ENCODE measurements around the gene TBC1D17. TPM values are rescaled to one million over a fixed set of nuclear protein-coding genes. Genes with fewer than 3 reads are reported as not detected.

Gene TBC1D17
- total and polyA plus RNA-seq, 2 of the 13 experiments (the other 11 are each of a cell fraction or from before 2014, with no cell fraction given): 9.7 to 16.9 TPM

DNA sequence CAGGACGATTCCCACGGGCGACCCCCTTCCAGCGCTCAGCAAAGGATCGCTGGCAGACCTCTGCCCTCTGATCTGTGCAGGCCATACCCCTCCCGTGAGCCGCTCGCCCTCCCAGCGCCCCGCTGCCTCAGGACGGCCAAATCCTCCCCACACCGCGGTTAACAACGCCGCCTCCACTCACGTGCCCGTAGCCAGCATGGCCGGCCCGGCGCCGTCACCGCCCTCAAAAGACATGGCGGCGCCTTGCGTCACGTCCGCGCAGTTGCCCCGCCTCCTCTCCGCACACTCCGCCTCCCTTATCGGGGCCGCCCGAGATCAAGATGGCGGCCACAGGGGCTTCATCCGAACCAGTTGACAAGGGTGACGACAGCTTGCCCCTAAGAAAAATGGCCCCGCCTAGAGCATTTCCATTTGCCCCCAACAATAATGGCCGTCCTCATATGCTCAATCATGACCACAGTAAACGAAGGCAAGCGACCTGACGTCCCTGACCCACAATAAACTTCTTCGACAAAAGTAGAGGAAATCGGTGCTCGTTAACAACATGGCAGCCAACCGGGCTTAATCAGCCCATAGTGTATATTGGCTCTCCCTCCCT lies 981 bp upstream of the TBC1D17 start (continued):
- TF ChIP-seq, protein P1, sequence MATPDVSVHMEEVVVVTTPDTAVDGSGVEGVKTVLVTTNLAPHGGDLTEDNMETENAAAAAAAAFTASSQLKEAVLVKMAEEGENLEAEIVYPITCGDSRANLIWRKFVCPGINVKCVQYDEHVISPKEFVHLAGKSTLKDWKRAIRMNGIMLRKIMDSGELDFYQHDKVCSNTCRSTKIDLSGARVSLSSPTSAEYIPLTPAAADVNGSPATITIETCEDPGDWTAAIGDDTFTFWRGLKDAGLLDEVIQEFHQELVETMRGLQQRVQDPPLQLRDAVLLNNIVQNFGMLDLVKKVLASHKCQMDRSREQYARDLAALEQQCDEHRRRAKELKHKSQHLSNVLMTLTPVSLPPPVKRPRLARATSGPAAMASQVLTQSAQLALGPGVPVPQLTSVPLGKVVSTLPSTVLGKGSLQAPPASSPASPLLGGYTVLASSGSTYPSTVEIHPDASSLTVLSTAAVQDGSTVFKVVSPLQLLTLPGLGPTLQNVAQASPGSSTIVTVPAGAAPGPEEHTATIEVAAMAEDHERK (CRISPR knock-in tag; IDR thresholded peaks at IDR 0.05; ENCODE audit: low read depth): peak; percentile 72
- TF ChIP-seq ZNF264 (CRISPR knock-in tag; IDR thresholded peaks at IDR 0.05): no peak
- TF ChIP-seq TARDBP (CRISPR knock-in tag; IDR thresholded peaks at IDR 0.05): peak; percentile 67
- TF ChIP-seq CHD4 (IDR thresholded peaks at IDR 0.05; ENCODE audit: borderline replicate concordance, low read length): no peak
- no peak for TF ChIP-seq ZNF260 (CRISPR knock-in tag; IDR thresholded peaks at IDR 0.05; ENCODE audit: borderline replicate concordance, low read depth)
- TF ChIP-seq, protein P2, sequence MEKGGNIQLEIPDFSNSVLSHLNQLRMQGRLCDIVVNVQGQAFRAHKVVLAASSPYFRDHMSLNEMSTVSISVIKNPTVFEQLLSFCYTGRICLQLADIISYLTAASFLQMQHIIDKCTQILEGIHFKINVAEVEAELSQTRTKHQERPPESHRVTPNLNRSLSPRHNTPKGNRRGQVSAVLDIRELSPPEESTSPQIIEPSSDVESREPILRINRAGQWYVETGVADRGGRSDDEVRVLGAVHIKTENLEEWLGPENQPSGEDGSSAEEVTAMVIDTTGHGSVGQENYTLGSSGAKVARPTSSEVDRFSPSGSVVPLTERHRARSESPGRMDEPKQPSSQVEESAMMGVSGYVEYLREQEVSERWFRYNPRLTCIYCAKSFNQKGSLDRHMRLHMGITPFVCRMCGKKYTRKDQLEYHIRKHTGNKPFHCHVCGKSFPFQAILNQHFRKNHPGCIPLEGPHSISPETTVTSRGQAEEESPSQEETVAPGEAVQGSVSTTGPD (CRISPR knock-in tag; IDR thresholded peaks at IDR 0.05): no peak
- TF ChIP-seq ZFAT (CRISPR knock-in tag; conservative IDR thresholded peaks at IDR 0.05): no peak
- peak; percentile 61 for TF ChIP-seq PHF20 (CRISPR knock-in tag; IDR thresholded peaks at IDR 0.05)
- no peak for TF ChIP-seq HNRNPUL1 (IDR thresholded peaks at IDR 0.05; ENCODE audit: low read depth, low read length)
- no peak for TF ChIP-seq CBX5 (CRISPR knock-in tag; IDR thresholded peaks at IDR 0.05; ENCODE audit: borderline replicate concordance)
- TF ChIP-seq JUNB (CRISPR knock-in tag; IDR thresholded peaks at IDR 0.05; ENCODE audit: borderline replicate concordance): no peak
- no peak; the same call in 1 of the 2 replicates for TF ChIP-seq TOE1 (CRISPR knock-in tag; IDR thresholded peaks at IDR 0.05)
- TF ChIP-seq, protein P3, sequence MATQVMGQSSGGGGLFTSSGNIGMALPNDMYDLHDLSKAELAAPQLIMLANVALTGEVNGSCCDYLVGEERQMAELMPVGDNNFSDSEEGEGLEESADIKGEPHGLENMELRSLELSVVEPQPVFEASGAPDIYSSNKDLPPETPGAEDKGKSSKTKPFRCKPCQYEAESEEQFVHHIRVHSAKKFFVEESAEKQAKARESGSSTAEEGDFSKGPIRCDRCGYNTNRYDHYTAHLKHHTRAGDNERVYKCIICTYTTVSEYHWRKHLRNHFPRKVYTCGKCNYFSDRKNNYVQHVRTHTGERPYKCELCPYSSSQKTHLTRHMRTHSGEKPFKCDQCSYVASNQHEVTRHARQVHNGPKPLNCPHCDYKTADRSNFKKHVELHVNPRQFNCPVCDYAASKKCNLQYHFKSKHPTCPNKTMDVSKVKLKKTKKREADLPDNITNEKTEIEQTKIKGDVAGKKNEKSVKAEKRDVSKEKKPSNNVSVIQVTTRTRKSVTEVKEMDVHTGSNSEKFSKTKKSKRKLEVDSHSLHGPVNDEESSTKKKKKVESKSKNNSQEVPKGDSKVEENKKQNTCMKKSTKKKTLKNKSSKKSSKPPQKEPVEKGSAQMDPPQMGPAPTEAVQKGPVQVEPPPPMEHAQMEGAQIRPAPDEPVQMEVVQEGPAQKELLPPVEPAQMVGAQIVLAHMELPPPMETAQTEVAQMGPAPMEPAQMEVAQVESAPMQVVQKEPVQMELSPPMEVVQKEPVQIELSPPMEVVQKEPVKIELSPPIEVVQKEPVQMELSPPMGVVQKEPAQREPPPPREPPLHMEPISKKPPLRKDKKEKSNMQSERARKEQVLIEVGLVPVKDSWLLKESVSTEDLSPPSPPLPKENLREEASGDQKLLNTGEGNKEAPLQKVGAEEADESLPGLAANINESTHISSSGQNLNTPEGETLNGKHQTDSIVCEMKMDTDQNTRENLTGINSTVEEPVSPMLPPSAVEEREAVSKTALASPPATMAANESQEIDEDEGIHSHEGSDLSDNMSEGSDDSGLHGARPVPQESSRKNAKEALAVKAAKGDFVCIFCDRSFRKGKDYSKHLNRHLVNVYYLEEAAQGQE (IDR thresholded peaks at IDR 0.05; ENCODE audit: borderline replicate concordance in 1 of 2, low read depth in 1 of 2, low read length in 2 of 2): no peak
- TF ChIP-seq, protein P4, sequence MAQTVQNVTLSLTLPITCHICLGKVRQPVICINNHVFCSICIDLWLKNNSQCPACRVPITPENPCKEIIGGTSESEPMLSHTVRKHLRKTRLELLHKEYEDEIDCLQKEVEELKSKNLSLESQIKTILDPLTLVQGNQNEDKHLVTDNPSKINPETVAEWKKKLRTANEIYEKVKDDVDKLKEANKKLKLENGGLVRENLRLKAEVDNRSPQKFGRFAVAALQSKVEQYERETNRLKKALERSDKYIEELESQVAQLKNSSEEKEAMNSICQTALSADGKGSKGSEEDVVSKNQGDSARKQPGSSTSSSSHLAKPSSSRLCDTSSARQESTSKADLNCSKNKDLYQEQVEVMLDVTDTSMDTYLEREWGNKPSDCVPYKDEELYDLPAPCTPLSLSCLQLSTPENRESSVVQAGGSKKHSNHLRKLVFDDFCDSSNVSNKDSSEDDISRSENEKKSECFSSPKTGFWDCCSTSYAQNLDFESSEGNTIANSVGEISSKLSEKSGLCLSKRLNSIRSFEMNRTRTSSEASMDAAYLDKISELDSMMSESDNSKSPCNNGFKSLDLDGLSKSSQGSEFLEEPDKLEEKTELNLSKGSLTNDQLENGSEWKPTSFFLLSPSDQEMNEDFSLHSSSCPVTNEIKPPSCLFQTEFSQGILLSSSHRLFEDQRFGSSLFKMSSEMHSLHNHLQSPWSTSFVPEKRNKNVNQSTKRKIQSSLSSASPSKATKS (CRISPR knock-in tag; IDR thresholded peaks at IDR 0.05): 0 out of 2 replicates have a peak, but pooled peaks have one; percentile 30
- TF ChIP-seq ZNF468 (CRISPR knock-in tag; IDR thresholded peaks at IDR 0.05): no peak
- TF ChIP-seq, protein P5, sequence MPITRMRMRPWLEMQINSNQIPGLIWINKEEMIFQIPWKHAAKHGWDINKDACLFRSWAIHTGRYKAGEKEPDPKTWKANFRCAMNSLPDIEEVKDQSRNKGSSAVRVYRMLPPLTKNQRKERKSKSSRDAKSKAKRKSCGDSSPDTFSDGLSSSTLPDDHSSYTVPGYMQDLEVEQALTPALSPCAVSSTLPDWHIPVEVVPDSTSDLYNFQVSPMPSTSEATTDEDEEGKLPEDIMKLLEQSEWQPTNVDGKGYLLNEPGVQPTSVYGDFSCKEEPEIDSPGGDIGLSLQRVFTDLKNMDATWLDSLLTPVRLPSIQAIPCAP (CRISPR knock-in tag; IDR thresholded peaks at IDR 0.05; ENCODE audit: low read depth): no peak
- TF ChIP-seq, protein P6, sequence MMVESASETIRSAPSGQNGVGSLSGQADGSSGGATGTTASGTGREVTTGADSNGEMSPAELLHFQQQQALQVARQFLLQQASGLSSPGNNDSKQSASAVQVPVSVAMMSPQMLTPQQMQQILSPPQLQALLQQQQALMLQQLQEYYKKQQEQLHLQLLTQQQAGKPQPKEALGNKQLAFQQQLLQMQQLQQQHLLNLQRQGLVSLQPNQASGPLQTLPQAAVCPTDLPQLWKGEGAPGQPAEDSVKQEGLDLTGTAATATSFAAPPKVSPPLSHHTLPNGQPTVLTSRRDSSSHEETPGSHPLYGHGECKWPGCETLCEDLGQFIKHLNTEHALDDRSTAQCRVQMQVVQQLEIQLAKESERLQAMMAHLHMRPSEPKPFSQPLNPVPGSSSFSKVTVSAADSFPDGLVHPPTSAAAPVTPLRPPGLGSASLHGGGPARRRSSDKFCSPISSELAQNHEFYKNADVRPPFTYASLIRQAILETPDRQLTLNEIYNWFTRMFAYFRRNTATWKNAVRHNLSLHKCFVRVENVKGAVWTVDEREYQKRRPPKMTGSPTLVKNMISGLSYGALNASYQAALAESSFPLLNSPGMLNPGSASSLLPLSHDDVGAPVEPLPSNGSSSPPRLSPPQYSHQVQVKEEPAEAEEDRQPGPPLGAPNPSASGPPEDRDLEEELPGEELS (CRISPR knock-in tag; IDR thresholded peaks at IDR 0.05): peak; percentile 60; the same call in 1 of the 2 replicates
